Activated CD4-positive, alpha-beta T cell treated with anti-CD3 and anti-CD28 coated beads, Interleukin-2, amount 10 ng/mL, durations not matched to agents 7 days and 5 days (primary cell): Measurements from ENCODE around the gene CNTN5. TPM values are rescaled to one million over a fixed set of nuclear protein-coding genes. Genes with fewer than 3 reads are reported as not detected.

Experiments
- CTCF ChIA-PET: fragments of 350-600 bp; sonication (Branson Sonifier 250); formaldehyde crosslinking; loops from one replicate; lab custom pipeline; 2021; ENCODE audit warnings: antibody characterized with exemption; lab: Charles Lee
- POLR2A ChIA-PET: fragments of 350-600 bp; sonication (Branson Sonifier 250); formaldehyde crosslinking; loops from one replicate; lab custom pipeline; 2021; ENCODE audit warnings: antibody characterized with exemption; lab: Charles Lee
- DNase-seq: peaks from one replicate; pipeline ENCODE4 v3.0.0-alpha.2; 2020
- H3K27ac Mint-ChIP-seq: one replicate; pipeline ENCODE4 v1.8.0; 2021; ENCODE audit warnings: mild to moderate bottlenecking, moderate library complexity, mixed read lengths
- H3K27me3 Mint-ChIP-seq: one replicate; pipeline ENCODE4 v1.8.0; 2021; ENCODE audit warnings: mixed read lengths
- H3K36me3 Mint-ChIP-seq: one replicate; pipeline ENCODE4 v1.8.0; 2021; ENCODE audit warnings: low read depth, mixed read lengths
- H3K4me1 Mint-ChIP-seq: one replicate; pipeline ENCODE4 v1.8.0; 2021; ENCODE audit warnings: mixed read lengths
- H3K4me3 Mint-ChIP-seq: one replicate; pipeline ENCODE4 v1.8.0; 2021; ENCODE audit warnings: mild to moderate bottlenecking, moderate library complexity, mixed read lengths
- H3K9me3 Mint-ChIP-seq: one replicate; pipeline ENCODE4 v1.8.0; 2021; ENCODE audit warnings: mixed read lengths
- total RNA-seq, 2 experiments: library from RNA; stranded (reverse); gene quantifications; one replicate each; pipeline ENCODE4 v1.2.3, GENCODE V29; 2021

The CNTN5 gene
- total RNA-seq, 2 experiments from 2014 or later, result not detected

DNA sequence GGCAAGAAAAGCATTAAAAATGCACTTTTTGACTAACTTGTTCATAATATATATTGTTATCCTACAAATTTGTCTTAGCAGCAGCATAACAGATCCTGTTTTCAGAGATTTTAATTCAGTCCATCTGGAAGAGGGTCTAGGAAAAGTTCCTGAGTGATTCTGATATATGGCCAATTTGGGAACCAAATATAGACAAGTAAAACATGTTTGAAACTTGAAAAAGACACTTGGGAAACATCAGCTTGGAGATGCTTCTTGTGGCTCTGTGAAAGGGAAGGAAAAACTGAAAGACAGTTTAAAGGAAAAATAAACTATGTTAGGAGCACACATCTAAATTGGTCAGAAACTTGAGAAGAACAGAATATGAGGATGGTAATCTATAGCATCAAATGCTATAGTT is 697.5 kb downstream of the CNTN5 start:
- no peak overlapping the region for H3K27ac Mint-ChIP-seq
- ChIA-PET POLR2A (no interaction called here), CTCF (no interaction called here)
- H3K36me3 Mint-ChIP-seq, result no peaks in the 10 kb centered on the region
- peaks cover 5% of the 10 kb centered on the region for H3K9me3 Mint-ChIP-seq
- H3K4me3 Mint-ChIP-seq, result no peak overlapping the region
- no peaks in the 10 kb centered on the region for H3K4me1 Mint-ChIP-seq
- DNase-seq, result no peak
- no peaks in the 10 kb centered on the region for H3K27me3 Mint-ChIP-seq

- DNase-seq, result no peak
- H3K4me1 Mint-ChIP-seq, result no peaks in the 10 kb centered on the region
- no peak overlapping the region for H3K27ac Mint-ChIP-seq
- H3K36me3 Mint-ChIP-seq, result no peaks in the 10 kb centered on the region
- ChIA-PET CTCF (interaction anchor here (1.4 kb wide), 1 partner anchor 10 kb away, joined by 3 read pairs; no protein-coding TSS in a partner anchor), POLR2A (no interaction called here)
- no peaks in the 10 kb centered on the region for H3K27me3 Mint-ChIP-seq
- H3K9me3 Mint-ChIP-seq, result no peaks in the 10 kb centered on the region
- H3K4me3 Mint-ChIP-seq, result no peak overlapping the region
Observed at GRCh38 chr11:99739464-99740089, 718.8 kb downstream of the CNTN5 start.

GRCh38 chr11:99742501-99742900 is 721.8 kb downstream of the CNTN5 start:
- no peaks in the 10 kb centered on the region for H3K27me3 Mint-ChIP-seq
- no peak for DNase-seq
- H3K4me3 Mint-ChIP-seq, result no peak overlapping the region
- no peaks in the 10 kb centered on the region for H3K4me1 Mint-ChIP-seq
- CTCF ChIA-PET, result no interaction called here
- H3K27ac Mint-ChIP-seq, result no peak overlapping the region
- H3K36me3 Mint-ChIP-seq, result no peaks in the 10 kb centered on the region
- POLR2A ChIA-PET, result no interaction called here
- H3K9me3 Mint-ChIP-seq, result no peaks in the 10 kb centered on the region

- ChIA-PET CTCF (no interaction called here), POLR2A (no interaction called here)
- no peaks in the 10 kb centered on the region for H3K36me3 Mint-ChIP-seq
- DNase-seq, result no peak
- H3K27me3 Mint-ChIP-seq, result no peaks in the 10 kb centered on the region
- H3K27ac Mint-ChIP-seq, result no peak overlapping the region
- no peaks in the 10 kb centered on the region for H3K4me1 Mint-ChIP-seq
- peaks cover 3% of the 10 kb centered on the region for H3K9me3 Mint-ChIP-seq
- H3K4me3 Mint-ChIP-seq, result no peak overlapping the region
Observed at GRCh38 chr11:99759787-99760186, 739.0 kb downstream of the CNTN5 start.

DNA sequence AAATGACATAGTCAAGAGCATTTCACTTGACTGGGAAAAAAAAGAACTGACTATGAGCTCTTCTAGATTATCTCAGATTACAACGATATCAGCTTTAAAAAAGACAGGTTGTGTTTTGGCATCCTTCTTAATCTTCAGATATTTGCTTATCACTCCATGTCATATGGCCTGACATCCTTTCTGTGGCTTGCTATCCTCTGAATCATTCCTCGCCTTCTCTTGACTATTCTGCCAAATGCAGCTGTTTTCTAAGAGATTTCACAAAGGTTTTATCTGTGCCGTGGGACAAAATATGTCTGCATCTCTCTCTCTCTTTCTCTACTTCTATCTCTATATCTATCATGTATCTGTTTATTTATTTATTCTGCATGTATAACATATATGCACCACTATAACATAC is 746.1 kb downstream of the CNTN5 start:
- POLR2A ChIA-PET, result no interaction called here
- no peak for DNase-seq
- Mint-ChIP-seq H3K4me1 (no peaks in the 10 kb centered on the region), H3K9me3 (no peaks in the 10 kb centered on the region), H3K4me3 (no peak overlapping the region), H3K27ac (no peak overlapping the region), H3K27me3 (no peaks in the 10 kb centered on the region), H3K36me3 (no peaks in the 10 kb centered on the region)
- CTCF ChIA-PET, result interaction anchor here (0.6 kb wide), 1 partner anchor 279 kb away, joined by 3 read pairs; no protein-coding TSS in a partner anchor

DNA sequence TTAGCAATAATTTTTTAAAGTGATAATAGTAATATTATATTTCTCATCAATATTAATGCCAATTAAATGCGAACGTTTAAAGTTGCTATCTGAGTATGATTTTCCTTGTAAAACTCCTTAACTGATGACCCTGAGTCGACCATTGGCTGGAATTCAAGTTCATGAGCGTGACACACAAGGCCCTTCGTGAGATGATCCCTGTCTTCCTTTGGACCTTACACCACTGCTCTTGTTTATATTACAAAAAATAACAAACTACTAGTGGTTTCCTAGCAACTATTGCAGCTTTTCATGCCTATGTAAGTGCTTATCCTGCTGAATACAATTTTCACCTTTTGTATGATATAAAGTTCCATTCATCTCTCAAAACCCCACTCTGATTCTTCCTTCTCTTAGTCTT is 752.9 kb downstream of the CNTN5 start:
- DNase-seq, result no peak
- H3K36me3 Mint-ChIP-seq, result no peaks in the 10 kb centered on the region
- POLR2A ChIA-PET, result no interaction called here
- H3K9me3 Mint-ChIP-seq, result no peaks in the 10 kb centered on the region
- H3K27me3 Mint-ChIP-seq, result no peaks in the 10 kb centered on the region
- no peak overlapping the region for H3K27ac Mint-ChIP-seq
- CTCF ChIA-PET, result interaction anchor here (0.6 kb wide), 1 partner anchor 47 kb away, joined by 3 read pairs; no protein-coding TSS in a partner anchor
- H3K4me3 Mint-ChIP-seq, result no peak overlapping the region
- H3K4me1 Mint-ChIP-seq, result no peaks in the 10 kb centered on the region

- no peak overlapping the region for H3K4me3 Mint-ChIP-seq
- ChIA-PET CTCF (no interaction called here), POLR2A (no interaction called here)
- H3K4me1 Mint-ChIP-seq, result no peaks in the 10 kb centered on the region
- no peaks in the 10 kb centered on the region for H3K36me3 Mint-ChIP-seq
- no peak for DNase-seq
- peaks cover 2% of the 10 kb centered on the region for H3K9me3 Mint-ChIP-seq
- H3K27ac Mint-ChIP-seq, result no peak overlapping the region
- H3K27me3 Mint-ChIP-seq, result no peaks in the 10 kb centered on the region
Observed at GRCh38 chr11:99781074-99781473, 760.3 kb downstream of the CNTN5 start.

DNA sequence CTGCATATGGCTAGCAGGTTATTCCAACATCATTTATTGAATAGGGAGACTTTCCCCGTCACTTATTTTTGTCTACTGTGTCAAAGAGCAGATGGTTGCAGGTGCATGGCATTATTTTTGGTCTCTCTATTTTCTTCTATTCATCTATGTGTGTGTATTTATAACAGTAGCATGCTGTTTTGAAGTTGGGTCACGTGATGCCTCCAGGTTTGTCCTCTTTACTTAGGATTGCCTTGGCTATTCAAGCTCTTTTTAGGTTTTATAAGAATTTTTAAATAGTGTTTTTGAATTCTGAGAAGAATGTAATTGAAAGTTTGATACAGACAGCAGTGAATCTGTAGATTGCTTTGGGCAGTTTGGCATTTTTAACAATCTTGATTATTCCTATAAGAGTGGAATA is 770.6 kb downstream of the CNTN5 start:
- no peaks in the 10 kb centered on the region for H3K4me1 Mint-ChIP-seq
- H3K4me3 Mint-ChIP-seq, result no peak overlapping the region

DNA sequence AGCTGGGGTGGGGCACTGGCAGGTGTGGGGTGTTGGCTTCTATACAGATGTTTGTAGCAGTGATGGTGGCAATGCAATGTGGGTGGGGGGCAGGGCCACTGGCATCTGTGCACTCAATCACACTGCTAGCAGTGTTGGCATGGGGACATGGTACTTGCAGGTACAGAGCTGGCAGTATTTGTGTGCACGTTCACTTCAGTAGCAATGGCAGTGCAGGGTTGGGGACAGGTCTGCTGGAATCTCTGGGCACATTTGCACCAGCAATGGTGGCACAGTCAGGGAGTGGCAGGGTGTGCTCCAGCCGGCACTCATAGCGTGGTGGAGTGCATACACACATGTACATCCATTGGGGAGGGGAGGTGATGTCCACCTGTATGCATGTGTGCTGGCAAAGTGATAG is 775.2 kb downstream of the CNTN5 start:
- ChIA-PET CTCF (no interaction called here), POLR2A (no interaction called here)
- no peak for DNase-seq
- Mint-ChIP-seq H3K27ac (no peak overlapping the region), H3K9me3 (peaks cover 14% of the 10 kb centered on the region), H3K4me3 (no peak overlapping the region), H3K36me3 (no peaks in the 10 kb centered on the region), H3K27me3 (no peaks in the 10 kb centered on the region), H3K4me1 (no peaks in the 10 kb centered on the region)

More for the DNA sequence above, 770.6 kb downstream of the CNTN5 start:
- no peak for DNase-seq
- H3K27ac Mint-ChIP-seq, result no peak overlapping the region
- no peaks in the 10 kb centered on the region for H3K27me3 Mint-ChIP-seq
- CTCF ChIA-PET, result no interaction called here
- peaks cover 10% of the 10 kb centered on the region for H3K9me3 Mint-ChIP-seq
- POLR2A ChIA-PET, result no interaction called here
- no peaks in the 10 kb centered on the region for H3K36me3 Mint-ChIP-seq

GRCh38 chr11:99803501-99803900 is 782.8 kb downstream of the CNTN5 start:
- Mint-ChIP-seq H3K9me3 (peaks cover 4% of the 10 kb centered on the region), H3K4me3 (no peak overlapping the region), H3K4me1 (no peaks in the 10 kb centered on the region), H3K27ac (no peak overlapping the region), H3K27me3 (no peaks in the 10 kb centered on the region), H3K36me3 (no peaks in the 10 kb centered on the region)
- no peak for DNase-seq
- ChIA-PET POLR2A (no interaction called here), CTCF (no interaction called here)

- H3K4me3 Mint-ChIP-seq, result no peak overlapping the region
- H3K4me1 Mint-ChIP-seq, result no peaks in the 10 kb centered on the region
- peaks cover 3% of the 10 kb centered on the region for H3K9me3 Mint-ChIP-seq
- CTCF ChIA-PET, result no interaction called here
- no peak overlapping the region for H3K27ac Mint-ChIP-seq
- POLR2A ChIA-PET, result no interaction called here
- H3K36me3 Mint-ChIP-seq, result no peaks in the 10 kb centered on the region
- no peaks in the 10 kb centered on the region for H3K27me3 Mint-ChIP-seq
- DNase-seq, result no peak
Observed at GRCh38 chr11:99812516-99812915, 791.8 kb downstream of the CNTN5 start.

- no peak for DNase-seq
- H3K4me1 Mint-ChIP-seq, result no peaks in the 10 kb centered on the region
- POLR2A ChIA-PET, result no interaction called here
Observed at GRCh38 chr11:99814021-99814420, 793.3 kb downstream of the CNTN5 start.

GRCh38 chr11:99814738-99815137 is 794.0 kb downstream of the CNTN5 start:
- H3K36me3 Mint-ChIP-seq, result no peaks in the 10 kb centered on the region
- ChIA-PET CTCF (no interaction called here), POLR2A (no interaction called here)
- no peak overlapping the region for H3K4me3 Mint-ChIP-seq
- peaks cover 8% of the 10 kb centered on the region for H3K9me3 Mint-ChIP-seq
- no peaks in the 10 kb centered on the region for H3K27me3 Mint-ChIP-seq
- H3K4me1 Mint-ChIP-seq, result no peaks in the 10 kb centered on the region
- no peak for DNase-seq
- no peak overlapping the region for H3K27ac Mint-ChIP-seq

More at GRCh38 chr11:99814021-99814420, 793.3 kb downstream of the CNTN5 start:
- Mint-ChIP-seq H3K9me3 (peaks cover 3% of the 10 kb centered on the region), H3K27ac (no peak overlapping the region), H3K36me3 (no peaks in the 10 kb centered on the region), H3K4me3 (no peak overlapping the region), H3K27me3 (no peaks in the 10 kb centered on the region)
- CTCF ChIA-PET, result no interaction called here

DNA sequence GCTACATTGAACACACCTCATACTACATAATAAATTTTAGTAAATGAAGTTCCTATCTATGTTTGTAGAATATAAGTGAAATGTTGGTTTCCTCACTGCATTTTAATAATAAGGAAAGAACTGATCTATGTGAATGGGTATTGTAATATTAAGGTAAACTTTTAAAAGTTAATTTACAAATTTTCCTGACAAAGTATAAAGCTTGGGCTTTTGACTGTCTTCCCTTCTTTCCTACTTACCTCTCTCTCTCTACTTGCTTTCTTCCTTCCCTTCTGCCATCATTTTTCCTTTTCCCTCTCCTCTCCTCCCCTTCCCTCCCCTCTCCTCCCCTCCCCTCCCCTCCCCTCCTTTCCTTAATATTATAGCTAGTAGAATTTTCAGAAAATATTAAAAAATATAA is 798.2 kb downstream of the CNTN5 start:
- POLR2A ChIA-PET, result no interaction called here

More for the DNA sequence above, 798.2 kb downstream of the CNTN5 start:
- Mint-ChIP-seq H3K27ac (no peak overlapping the region), H3K36me3 (no peaks in the 10 kb centered on the region), H3K4me3 (no peak overlapping the region), H3K4me1 (no peaks in the 10 kb centered on the region), H3K9me3 (peaks cover 6% of the 10 kb centered on the region), H3K27me3 (no peaks in the 10 kb centered on the region)
- no peak for DNase-seq
- CTCF ChIA-PET, result no interaction called here
